Liver (tissue), 9 donors: ENCODE results near the gene P2RX7. TPM values are rescaled to one million over a fixed set of nuclear protein-coding genes. Genes with fewer than 3 reads are reported as not detected.

Experiments
- DNase-seq: peaks from one replicate; pipeline ENCODE4 v3.0.0-alpha.2; 2017; ENCODE audit warnings: low spot score
- H3K27ac ChIP-seq, 2 donors: one replicate each; pipeline ENCODE4 v1.7.0; 2013; ENCODE audit warnings: inconsistent platforms in 2 of 2, low read length in 2 of 2, control low read depth in 1 of 2, low read depth in 1 of 2, mild to moderate bottlenecking in 1 of 2
- H3K27me3 ChIP-seq, 4 donors: one replicate each; pipeline versions ENCODE4 v1.6.1 to v1.7.0; 2013; ENCODE audit warnings: low read length in 3 of 4, inconsistent platforms in 1 of 4, mild to moderate bottlenecking in 1 of 4, moderate library complexity in 1 of 4; ENCODE audit not compliant: control insufficient read depth in 4 of 4, insufficient read depth in 4 of 4
- H3K36me3 ChIP-seq, 4 donors: one replicate each; pipeline versions ENCODE4 v1.6.1 to v1.7.0; 2013; ENCODE audit warnings: low read length in 3 of 4, mild to moderate bottlenecking in 3 of 4, low read depth in 1 of 4, moderate library complexity in 1 of 4; ENCODE audit not compliant: control insufficient read depth in 4 of 4, insufficient read depth in 3 of 4
- H3K4me1 ChIP-seq, 4 donors: one replicate each; pipeline versions ENCODE4 v1.6.1 to v1.7.0; 2013; ENCODE audit warnings: low read length in 3 of 4, mild to moderate bottlenecking in 3 of 4, moderate library complexity in 1 of 4; ENCODE audit not compliant: control insufficient read depth in 4 of 4, insufficient read depth in 4 of 4
- H3K4me3 ChIP-seq, 3 donors: one replicate each; pipeline versions ENCODE4 v1.6.1 to v1.7.0; 2013; ENCODE audit warnings: low read length in 3 of 3, control low read depth in 1 of 3, low read depth in 1 of 3, mild to moderate bottlenecking in 1 of 3
- H3K9ac ChIP-seq, 2 donors: one replicate each; pipeline ENCODE4 v1.7.0; 2013; ENCODE audit warnings: low read length in 2 of 2, mild to moderate bottlenecking in 2 of 2, moderate library complexity in 2 of 2, control low read depth in 1 of 2, low read depth in 1 of 2
- H3K9me3 ChIP-seq, 4 donors: one replicate each; pipeline versions ENCODE4 v1.6.1 to v1.7.0; 2013; ENCODE audit warnings: low read length in 3 of 4; ENCODE audit not compliant: control insufficient read depth in 4 of 4
- EGR1 ChIP-seq, 2 donors: IDR thresholded peaks; 2 replicates each; pipeline ENCODE4 v1.6.1; 2016 to 2018; ENCODE audit warnings: antibody characterized with exemption in 2 of 2, low read depth in 2 of 2
- FOXA1 ChIP-seq: IDR thresholded peaks from 2 replicates; pipeline ENCODE4 v1.6.1; 2016; ENCODE audit warnings: antibody characterized with exemption
- FOXA2 ChIP-seq: IDR thresholded peaks from 2 replicates; pipeline ENCODE4 v1.6.1; 2016; ENCODE audit warnings: antibody characterized with exemption
- GABPA ChIP-seq, 2 donors: IDR thresholded peaks in 1 of 2; conservative IDR thresholded peaks in 1 of 2; 2 replicates each; pipeline ENCODE4 v1.6.1; 2016; ENCODE audit warnings: antibody characterized with exemption in 2 of 2, mild to moderate bottlenecking in 1 of 2, moderate library complexity in 1 of 2
- HNF4A ChIP-seq, 2 donors: conservative IDR thresholded peaks; 2 replicates each; pipeline ENCODE4 v1.6.1; 2016; ENCODE audit warnings: antibody characterized with exemption in 2 of 2, mild to moderate bottlenecking in 2 of 2
- HNF4G ChIP-seq: IDR thresholded peaks from 2 replicates; pipeline ENCODE4 v1.6.1; 2016; ENCODE audit warnings: antibody characterized with exemption
- JUND ChIP-seq, 2 donors: IDR thresholded peaks; 2 replicates each; pipeline ENCODE4 v1.6.1; 2016; ENCODE audit warnings: antibody characterized with exemption in 2 of 2
- MAX ChIP-seq: IDR thresholded peaks from 2 replicates; pipeline ENCODE4 v1.6.1; 2016; ENCODE audit warnings: antibody characterized with exemption
- NR2F2 ChIP-seq: IDR thresholded peaks from 2 replicates; pipeline ENCODE4 v1.6.1; 2016; ENCODE audit warnings: antibody characterized with exemption
- RAD21 ChIP-seq, 2 donors: IDR thresholded peaks; 2 replicates each; pipeline ENCODE4 v1.6.1; 2016; ENCODE audit warnings: antibody characterized with exemption in 2 of 2, mild to moderate bottlenecking in 2 of 2
- RXRA ChIP-seq, 2 donors: IDR thresholded peaks; 2 replicates each; pipeline ENCODE4 v1.6.1; 2017 to 2018; ENCODE audit warnings: antibody characterized with exemption in 2 of 2, mild to moderate bottlenecking in 1 of 2
- SP1 ChIP-seq: IDR thresholded peaks from 2 replicates; pipeline ENCODE4 v1.6.1; 2018; ENCODE audit warnings: antibody characterized with exemption, mild to moderate bottlenecking
- TAF1 ChIP-seq: conservative IDR thresholded peaks from 2 replicates; pipeline ENCODE4 v1.6.1; 2016; ENCODE audit warnings: antibody characterized with exemption, mild to moderate bottlenecking
- YY1 ChIP-seq: IDR thresholded peaks from 2 replicates; pipeline ENCODE4 v1.6.1; 2016; ENCODE audit warnings: antibody characterized with exemption, mild to moderate bottlenecking
- WGBS: extraction: QIAGEN DNeasy Blood & Tissue Kit; methylation state at CpG from one replicate; pipeline ENCODE4 v1.1.7; 2013; 5-methylcytosine and 5-hydroxymethylcytosine counted together
- polyA plus RNA-seq, 2 donors: library from polyadenylated mRNA; stranded (reverse) in 1 of 2; unstranded in 1 of 2; fragments of 200-250 nt in 1 of 2; fragments of >200 nt in 1 of 2; fragmentation: Nextera tagmentation in 1 of 2; extraction: Ambion mirVana in 1 of 2; gene quantifications; one replicate each; pipeline versions ENCODE4 v1.2.1 to v1.2.3, GENCODE V29; 2013 to 2015
- total RNA-seq, 2 donors: library from RNA; depleted of rRNA; stranded (reverse); fragments of >200 nt; gene quantifications; one replicate each; pipeline ENCODE4 v1.2.3, GENCODE V29; 2014
- TF ChIP-seq, protein P1 (sequence below): IDR thresholded peaks from 2 replicates; pipeline ENCODE4 v1.6.1; 2016; ENCODE audit warnings: antibody characterized with exemption
- TF ChIP-seq, protein P2 (sequence below): IDR thresholded peaks from 2 replicates; pipeline ENCODE4 v1.6.1; 2016; ENCODE audit warnings: antibody characterized with exemption, mild to moderate bottlenecking
- TF ChIP-seq, protein P3 (sequence below): fragments of 150-350 bp; IDR thresholded peaks from 2 replicates; pipeline ENCODE4 v1.5.1; 2017; ENCODE audit warnings: improper control_type of control experiment, low read depth, low read length; ENCODE audit not compliant: missing input control
- TF ChIP-seq, protein P4 (sequence below): IDR thresholded peaks from 2 replicates; pipeline ENCODE4 v1.6.1; 2016; ENCODE audit warnings: antibody characterized with exemption
- donor health status: healthy.
- donor health status: healthy.
- donor health status: healthy.
- donor health status: healthy.
- donor health status: healthy.

P2RX7 gene
- total and polyA plus RNA-seq, 4 donors, result 1.2 to 3.2 (median 2.2) TPM

DNA sequence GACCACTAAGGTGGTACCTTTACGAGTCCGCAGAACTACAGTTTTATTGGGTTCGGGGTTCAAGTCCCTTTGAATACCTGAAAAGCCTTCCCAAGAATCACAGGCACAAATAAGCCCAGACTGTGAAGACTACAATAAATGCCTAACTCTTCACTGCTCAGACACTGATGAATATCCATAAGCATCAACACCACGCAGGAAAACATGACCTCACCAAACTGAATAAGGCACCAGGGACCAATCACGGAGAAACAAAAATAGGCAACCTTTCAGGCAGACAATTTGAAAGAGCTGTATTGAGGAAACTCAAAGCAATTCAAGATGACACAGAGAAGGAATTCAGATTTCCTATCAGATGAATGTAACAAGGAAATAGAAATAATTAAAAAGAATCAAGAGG lies 24.2 kb upstream of the P2RX7 start:
- H3K27ac ChIP-seq, result no peak overlapping the region
- TF ChIP-seq FOXA1 (no peak), RAD21 (IDR thresholded peaks at IDR 0.05) (no peak), FOXA2 (no peak), RXRA (IDR thresholded peaks at IDR 0.05) (no peak), NR2F2 (no peak), EGR1 (IDR thresholded peaks at IDR 0.05; ENCODE audit: low read depth in 2 of 2) (no peak), TAF1 (no peak), GABPA (IDR thresholded peaks at IDR 0.05 in 1 of 2, conservative IDR thresholded peaks at IDR 0.05 in 1 of 2) (no peak)
- TF ChIP-seq, protein P1, sequence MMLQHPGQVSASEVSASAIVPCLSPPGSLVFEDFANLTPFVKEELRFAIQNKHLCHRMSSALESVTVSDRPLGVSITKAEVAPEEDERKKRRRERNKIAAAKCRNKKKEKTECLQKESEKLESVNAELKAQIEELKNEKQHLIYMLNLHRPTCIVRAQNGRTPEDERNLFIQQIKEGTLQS, result no peak
- TF ChIP-seq, protein P2, sequence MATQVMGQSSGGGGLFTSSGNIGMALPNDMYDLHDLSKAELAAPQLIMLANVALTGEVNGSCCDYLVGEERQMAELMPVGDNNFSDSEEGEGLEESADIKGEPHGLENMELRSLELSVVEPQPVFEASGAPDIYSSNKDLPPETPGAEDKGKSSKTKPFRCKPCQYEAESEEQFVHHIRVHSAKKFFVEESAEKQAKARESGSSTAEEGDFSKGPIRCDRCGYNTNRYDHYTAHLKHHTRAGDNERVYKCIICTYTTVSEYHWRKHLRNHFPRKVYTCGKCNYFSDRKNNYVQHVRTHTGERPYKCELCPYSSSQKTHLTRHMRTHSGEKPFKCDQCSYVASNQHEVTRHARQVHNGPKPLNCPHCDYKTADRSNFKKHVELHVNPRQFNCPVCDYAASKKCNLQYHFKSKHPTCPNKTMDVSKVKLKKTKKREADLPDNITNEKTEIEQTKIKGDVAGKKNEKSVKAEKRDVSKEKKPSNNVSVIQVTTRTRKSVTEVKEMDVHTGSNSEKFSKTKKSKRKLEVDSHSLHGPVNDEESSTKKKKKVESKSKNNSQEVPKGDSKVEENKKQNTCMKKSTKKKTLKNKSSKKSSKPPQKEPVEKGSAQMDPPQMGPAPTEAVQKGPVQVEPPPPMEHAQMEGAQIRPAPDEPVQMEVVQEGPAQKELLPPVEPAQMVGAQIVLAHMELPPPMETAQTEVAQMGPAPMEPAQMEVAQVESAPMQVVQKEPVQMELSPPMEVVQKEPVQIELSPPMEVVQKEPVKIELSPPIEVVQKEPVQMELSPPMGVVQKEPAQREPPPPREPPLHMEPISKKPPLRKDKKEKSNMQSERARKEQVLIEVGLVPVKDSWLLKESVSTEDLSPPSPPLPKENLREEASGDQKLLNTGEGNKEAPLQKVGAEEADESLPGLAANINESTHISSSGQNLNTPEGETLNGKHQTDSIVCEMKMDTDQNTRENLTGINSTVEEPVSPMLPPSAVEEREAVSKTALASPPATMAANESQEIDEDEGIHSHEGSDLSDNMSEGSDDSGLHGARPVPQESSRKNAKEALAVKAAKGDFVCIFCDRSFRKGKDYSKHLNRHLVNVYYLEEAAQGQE, result no peak
- TF ChIP-seq, protein P3, sequence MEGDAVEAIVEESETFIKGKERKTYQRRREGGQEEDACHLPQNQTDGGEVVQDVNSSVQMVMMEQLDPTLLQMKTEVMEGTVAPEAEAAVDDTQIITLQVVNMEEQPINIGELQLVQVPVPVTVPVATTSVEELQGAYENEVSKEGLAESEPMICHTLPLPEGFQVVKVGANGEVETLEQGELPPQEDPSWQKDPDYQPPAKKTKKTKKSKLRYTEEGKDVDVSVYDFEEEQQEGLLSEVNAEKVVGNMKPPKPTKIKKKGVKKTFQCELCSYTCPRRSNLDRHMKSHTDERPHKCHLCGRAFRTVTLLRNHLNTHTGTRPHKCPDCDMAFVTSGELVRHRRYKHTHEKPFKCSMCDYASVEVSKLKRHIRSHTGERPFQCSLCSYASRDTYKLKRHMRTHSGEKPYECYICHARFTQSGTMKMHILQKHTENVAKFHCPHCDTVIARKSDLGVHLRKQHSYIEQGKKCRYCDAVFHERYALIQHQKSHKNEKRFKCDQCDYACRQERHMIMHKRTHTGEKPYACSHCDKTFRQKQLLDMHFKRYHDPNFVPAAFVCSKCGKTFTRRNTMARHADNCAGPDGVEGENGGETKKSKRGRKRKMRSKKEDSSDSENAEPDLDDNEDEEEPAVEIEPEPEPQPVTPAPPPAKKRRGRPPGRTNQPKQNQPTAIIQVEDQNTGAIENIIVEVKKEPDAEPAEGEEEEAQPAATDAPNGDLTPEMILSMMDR, result no peak
- no peaks in the 10 kb centered on the region for H3K27me3 ChIP-seq
- H3K9me3 ChIP-seq, result no peaks in the 10 kb centered on the region
- WGBS, result 79% methylated on average over 5 of the region's 5 CpGs
- H3K36me3 ChIP-seq, result no peaks in the 10 kb centered on the region
- DNase-seq, result no peak
- H3K4me1 ChIP-seq, result peaks cover 0 to 7% (median 0%) of the 10 kb centered on the region in 4 donors
- H3K9ac ChIP-seq, result no peak overlapping the region
- H3K4me3 ChIP-seq, result no peak overlapping the region

DNA sequence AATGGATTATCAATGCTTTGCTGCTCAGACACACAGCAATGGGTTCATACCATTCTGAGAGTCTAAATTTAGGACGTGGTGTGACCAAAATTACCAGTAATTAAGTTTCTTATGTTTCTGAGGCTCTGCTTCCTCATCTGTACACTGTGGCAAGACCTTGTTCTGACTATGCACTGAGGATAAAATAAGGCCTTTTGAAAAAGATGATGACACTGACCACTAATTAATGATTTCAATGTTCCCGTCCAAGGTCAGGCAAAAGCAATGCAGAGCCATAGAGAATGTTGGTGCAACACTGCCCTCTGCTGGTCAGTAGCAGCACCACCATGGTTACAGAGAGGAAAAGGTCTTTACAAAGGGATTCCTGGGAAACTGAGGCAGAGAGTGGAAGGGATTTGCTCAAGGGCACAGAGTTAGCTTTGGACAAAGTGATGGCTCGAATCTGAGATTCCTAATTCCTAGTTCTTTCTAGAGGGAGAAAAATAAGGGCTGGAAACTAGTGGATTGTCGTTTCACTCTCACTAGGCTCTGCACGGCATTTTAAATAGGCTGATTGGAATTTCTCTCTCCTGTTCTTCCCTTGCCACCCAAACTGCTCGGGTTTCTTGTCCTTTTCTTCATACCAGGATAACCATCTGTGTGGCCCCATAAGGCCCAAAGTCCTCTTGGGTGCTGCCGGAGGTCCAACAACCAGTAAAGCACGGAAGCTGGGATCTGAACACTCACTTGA lies 22.3 kb upstream of the P2RX7 start:
- DNase-seq, result peak; percentile 71
- peaks cover 0 to 7% (median 0%) of the 10 kb centered on the region in 4 donors for H3K4me1 ChIP-seq
- H3K4me3 ChIP-seq, result no peak overlapping the region
- no peaks in the 10 kb centered on the region for H3K27me3 ChIP-seq
- 58% methylated on average over 8 of the region's 8 CpGs for WGBS
- H3K27ac ChIP-seq, result no peak overlapping the region
- H3K9ac ChIP-seq, result no peak overlapping the region
- H3K36me3 ChIP-seq, result no peaks in the 10 kb centered on the region
- H3K9me3 ChIP-seq, result no peaks in the 10 kb centered on the region
- no peak for TF ChIP-seq MAX
- TF ChIP-seq, protein P3, result peak; percentile 95
- no peak for TF ChIP-seq HNF4G
- no peak for TF ChIP-seq EGR1 (IDR thresholded peaks at IDR 0.05; ENCODE audit: low read depth in 2 of 2)
- TF ChIP-seq YY1, result no peak
- TF ChIP-seq NR2F2, result no peak
- no peak for TF ChIP-seq JUND (IDR thresholded peaks at IDR 0.05)
- no peak for TF ChIP-seq SP1
- TF ChIP-seq, protein P1, result peak; percentile 45
- TF ChIP-seq HNF4A (conservative IDR thresholded peaks at IDR 0.05), result peak in 1 of 2 donors; percentile 35
- TF ChIP-seq, protein P4, sequence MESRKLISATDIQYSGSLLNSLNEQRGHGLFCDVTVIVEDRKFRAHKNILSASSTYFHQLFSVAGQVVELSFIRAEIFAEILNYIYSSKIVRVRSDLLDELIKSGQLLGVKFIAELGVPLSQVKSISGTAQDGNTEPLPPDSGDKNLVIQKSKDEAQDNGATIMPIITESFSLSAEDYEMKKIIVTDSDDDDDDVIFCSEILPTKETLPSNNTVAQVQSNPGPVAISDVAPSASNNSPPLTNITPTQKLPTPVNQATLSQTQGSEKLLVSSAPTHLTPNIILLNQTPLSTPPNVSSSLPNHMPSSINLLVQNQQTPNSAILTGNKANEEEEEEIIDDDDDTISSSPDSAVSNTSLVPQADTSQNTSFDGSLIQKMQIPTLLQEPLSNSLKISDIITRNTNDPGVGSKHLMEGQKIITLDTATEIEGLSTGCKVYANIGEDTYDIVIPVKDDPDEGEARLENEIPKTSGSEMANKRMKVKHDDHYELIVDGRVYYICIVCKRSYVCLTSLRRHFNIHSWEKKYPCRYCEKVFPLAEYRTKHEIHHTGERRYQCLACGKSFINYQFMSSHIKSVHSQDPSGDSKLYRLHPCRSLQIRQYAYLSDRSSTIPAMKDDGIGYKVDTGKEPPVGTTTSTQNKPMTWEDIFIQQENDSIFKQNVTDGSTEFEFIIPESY, result no peak
- peak; percentile 97 to 99 for TF ChIP-seq RAD21 (IDR thresholded peaks at IDR 0.05)
- TF ChIP-seq FOXA1, result no peak
- TF ChIP-seq FOXA2, result no peak
